ENCODE results near the gene ELMO3. TPM values are rescaled to one million over a fixed set of nuclear protein-coding genes. Genes with fewer than 3 reads are reported as not detected.

Gene ELMO3
- total and polyA plus RNA-seq, 2 of the 13 experiments (the other 11 are each of a cell fraction or from before 2014, with no cell fraction given): 2.6 to 4.0 TPM

GRCh38 chr16:67170168-67170948, 28.6 kb upstream of the ELMO3 start, which contains the start of gene NOL3 (continued):
- TF ChIP-seq ARID5B (CRISPR knock-in tag; IDR thresholded peaks at IDR 0.05) (peak; percentile 13; the same call in 1 of the 2 replicates), ARID4A (CRISPR knock-in tag; IDR thresholded peaks at IDR 0.05; ENCODE audit: borderline replicate concordance) (peak; percentile 44; the same call in 1 of the 2 replicates), ZSCAN30 (CRISPR knock-in tag; IDR thresholded peaks at IDR 0.05) (no peak), SP140L (CRISPR knock-in tag; IDR thresholded peaks at IDR 0.05; ENCODE audit: borderline replicate concordance) (no peak), SRSF4 (IDR thresholded peaks at IDR 0.05; ENCODE audit: low read depth, low read length, poor library complexity, severe bottlenecking) (no peak), SOX6 (IDR thresholded peaks at IDR 0.05) (no peak), SOX6 (CRISPR knock-in tag; IDR thresholded peaks at IDR 0.05) (peak; percentile 45; the same call in 1 of the 2 replicates), ETV6 (CRISPR knock-in tag; conservative IDR thresholded peaks at IDR 0.05) (no peak), ZNF629 (CRISPR knock-in tag; conservative IDR thresholded peaks at IDR 0.05) (no peak), IRX3 (CRISPR knock-in tag; IDR thresholded peaks at IDR 0.05; ENCODE audit: borderline replicate concordance, low read depth) (no peak), KDM6A (CRISPR knock-in tag; IDR thresholded peaks at IDR 0.05; ENCODE audit: low read depth) (0 out of 2 replicates have a peak, but pooled peaks have one; percentile 11), MTF1 (CRISPR knock-in tag; IDR thresholded peaks at IDR 0.05) (no peak), CBFB (CRISPR knock-in tag; IDR thresholded peaks at IDR 0.05) (peak; percentile 41; the same call in 1 of the 2 replicates), ZBTB7B (CRISPR knock-in tag; IDR thresholded peaks at IDR 0.05) (0 out of 2 replicates have a peak, but pooled peaks have one; percentile 17), ZNF430 (CRISPR knock-in tag; IDR thresholded peaks at IDR 0.05) (no peak), ZBTB1 (CRISPR knock-in tag; IDR thresholded peaks at IDR 0.05; ENCODE audit: borderline replicate concordance) (0 out of 2 replicates have a peak, but pooled peaks have one; percentile 47), ZNF879 (CRISPR knock-in tag; IDR thresholded peaks at IDR 0.05) (no peak; the same call in 1 of the 2 replicates), ZBTB34 (CRISPR knock-in tag; IDR thresholded peaks at IDR 0.05) (no peak)

All from HepG2 (cell line).